B cell (primary cell): ENCODE results near the gene SYNGR3. TPM values are rescaled to one million over a fixed set of nuclear protein-coding genes. Genes with fewer than 3 reads are reported as not detected.

Source experiments
- ATAC-seq: fragments of 200-7000 bp; cut with Tn5 transposase; one replicate; pipeline ENCODE4 v1.10.0; 2021; ENCODE audit warnings: low read depth, mild to moderate bottlenecking, moderate number of reproducible peaks, moderate library complexity
- CTCF ChIA-PET: fragments of 350-600 bp; sonication (Branson Sonifier 250); formaldehyde crosslinking; loops from one replicate; lab custom pipeline; 2021; ENCODE audit warnings: antibody characterized with exemption, inconsistent platforms; lab: Charles Lee
- POLR2A ChIA-PET: fragments of 350-600 bp; sonication (Branson Sonifier 250); formaldehyde crosslinking; loops from one replicate; lab custom pipeline; 2021; ENCODE audit warnings: antibody characterized with exemption; lab: Charles Lee
- DNase-seq: peaks from one replicate; pipeline ENCODE4 v3.0.0; 2013
- H2AFZ ChIP-seq: 2 replicates; pipeline ENCODE4 v1.6.1; 2012; ENCODE audit warnings: mild to moderate bottlenecking, low read depth, low read length; ENCODE audit not compliant: insufficient read depth, poor library complexity, severe bottlenecking
- H3K27ac ChIP-seq, 2 donors: 1 replicate in 1 of 2; 2 replicates in 1 of 2; pipeline ENCODE4 v1.5.1; 2012 to 2013; ENCODE audit warnings: low read length in 2 of 2, mild to moderate bottlenecking in 2 of 2, moderate library complexity in 1 of 2
- H3K27me3 ChIP-seq, 4 experiments: fragments of 200-600 bp in 1 of 4; sonication (generic) in 1 of 4; replicated peaks in 1 of 4; 1 replicate in 2 of 4; 2 replicates in 2 of 4; pipeline versions ENCODE4 v1.6.1 to v1.7.0; 2013 to 2016; ENCODE audit warnings: low read length in 3 of 4, mild to moderate bottlenecking in 2 of 4, mixed read lengths in 1 of 4, moderate library complexity in 1 of 4; ENCODE audit not compliant: insufficient read depth in 4 of 4, control insufficient read depth in 3 of 4; ENCODE audit errors: control extremely low read depth in 1 of 4
- H3K36me3 ChIP-seq, 2 experiments: replicated peaks in 1 of 2; 1 replicate in 1 of 2; 2 replicates in 1 of 2; pipeline versions ENCODE4 v1.6.1 to v1.7.1; 2013; ENCODE audit warnings: low read length in 1 of 2; ENCODE audit not compliant: insufficient read depth in 2 of 2, control insufficient read depth in 1 of 2; ENCODE audit errors: control extremely low read depth in 1 of 2, extremely low read depth in 1 of 2
- H3K4me1 ChIP-seq, 2 donors: fragments of 200-600 bp in 1 of 2; sonication (generic) in 1 of 2; 1 replicate in 1 of 2; 2 replicates in 1 of 2; pipeline versions ENCODE4 v1.5.1 to v1.6.1; 2013 to 2017; ENCODE audit warnings: low read length in 2 of 2; ENCODE audit not compliant: control insufficient read depth in 2 of 2, insufficient read depth in 2 of 2
- H3K4me2 ChIP-seq: replicated peaks from 2 replicates; pipeline ENCODE3; 2012; ENCODE audit warnings: mild to moderate bottlenecking, low read depth, low read length; ENCODE audit not compliant: poor library complexity, severe bottlenecking
- H3K4me3 ChIP-seq, 5 experiments: fragments of 200-600 bp in 1 of 5; sonication (generic) in 1 of 5; 1 replicate in 3 of 5; 2 replicates in 2 of 5; pipeline versions ENCODE4 v1.5.1 to v1.7.0; 2011 to 2016; ENCODE audit warnings: low read length in 4 of 5, mild to moderate bottlenecking in 4 of 5, low read depth in 2 of 5, control low read depth in 1 of 5, moderate library complexity in 1 of 5; ENCODE audit not compliant: insufficient read depth in 1 of 5; ENCODE audit errors: control extremely low read depth in 1 of 5, extremely low read depth in 1 of 5
- H3K79me2 ChIP-seq: fragments of 200-600 bp; sonication (generic); one replicate; pipeline ENCODE4 v1.6.0; 2016; ENCODE audit warnings: low read length; ENCODE audit not compliant: control insufficient read depth, insufficient read depth
- H3K9ac ChIP-seq: fragments of 200-600 bp; sonication (generic); 2 replicates; pipeline ENCODE4 v1.6.1; 2017; ENCODE audit warnings: mild to moderate bottlenecking, low read length, moderate library complexity
- H3K9me3 ChIP-seq, 3 donors: one replicate each; pipeline versions ENCODE4 v1.6.1 to v1.7.1; 2013; ENCODE audit warnings: low read length in 2 of 3; ENCODE audit not compliant: control insufficient read depth in 2 of 3, insufficient read depth in 1 of 3; ENCODE audit errors: control extremely low read depth in 1 of 3
- H4K20me1 ChIP-seq: 2 replicates; pipeline ENCODE4 v1.6.0; 2012; ENCODE audit warnings: mild to moderate bottlenecking, low read length; ENCODE audit not compliant: insufficient read depth, control insufficient read depth, poor library complexity, severe bottlenecking
- H3K27ac Mint-ChIP-seq: one replicate; pipeline ENCODE4 v1.8.0; 2021; ENCODE audit warnings: mixed read lengths
- H3K27me3 Mint-ChIP-seq: one replicate; pipeline ENCODE4 v1.8.0; 2021; ENCODE audit warnings: mixed read lengths
- H3K4me1 Mint-ChIP-seq: one replicate; pipeline ENCODE4 v1.8.0; 2021; ENCODE audit warnings: mixed read lengths
- H3K4me3 Mint-ChIP-seq: one replicate; pipeline ENCODE4 v1.8.0; 2021; ENCODE audit warnings: mixed read lengths
- H3K9me3 Mint-ChIP-seq: one replicate; pipeline ENCODE4 v1.8.0; 2022; ENCODE audit warnings: mixed read lengths; ENCODE audit not compliant: insufficient read depth
- CTCF ChIP-seq: fragments of 200-600 bp; IDR thresholded peaks from one replicate; pipeline ENCODE4 v1.8.0; 2022; ENCODE audit warnings: antibody characterized with exemption, mild to moderate bottlenecking
- EZH2 ChIP-seq: IDR thresholded peaks from 2 replicates; pipeline ENCODE4 v1.6.1; 2012; ENCODE audit warnings: borderline replicate concordance, low read depth, mild to moderate bottlenecking, moderate library complexity, low read length; ENCODE audit not compliant: insufficient read depth, poor library complexity, severe bottlenecking
- WGBS: methylation state at CpG from one replicate; pipeline ENCODE4 v1.1.5; 2013; ENCODE audit warnings: missing lambda C conversion rate; ENCODE audit not compliant: insufficient coverage; 5-methylcytosine and 5-hydroxymethylcytosine counted together
- intact Hi-C: fragments of 100-400 bp; cut with micrococcal nuclease; formaldehyde crosslinking; loops from one replicate; pipeline ENCODE4 v1.10.0; 2022
- polyA plus RNA-seq: library from polyadenylated mRNA; depleted of rRNA; stranded (reverse); fragments of >200 nt; gene quantifications from 2 replicates; pipeline ENCODE4 v1.2.3, GENCODE V29; 2012
- total RNA-seq, 2 donors: library from RNA; stranded (reverse); fragments of 120-200 nt in 1 of 2; gene quantifications; 1 replicate in 1 of 2; 2 replicates in 1 of 2; pipeline versions ENCODE4 v1.2.3 to v1.2.4, GENCODE V29; 2013 to 2022

The SYNGR3 gene
- total and polyA plus RNA-seq, 2 donors (not counting 1 experiment from before 2014, with no cell fraction given), result 19.5 to 19.8 TPM

GRCh38 chr16:1968146-1968953 is 21.4 kb upstream of the SYNGR3 start:
- H3K27ac Mint-ChIP-seq, result no peak overlapping the region
- TF ChIP-seq CTCF (no peak), EZH2 (no peak)
- POLR2A ChIA-PET, result interaction anchor here (1.3 kb wide), 1 partner anchor 23 kb away, joined by 4 read pairs; no protein-coding TSS in a partner anchor

More at GRCh38 chr16:1968146-1968953, 21.4 kb upstream of the SYNGR3 start:
- H3K36me3 ChIP-seq, result peaks cover 0 to 4% of the 10 kb centered on the region in 2 experiments
- WGBS, result 97% methylated on average over 38 of the region's 41 CpGs
- no peaks in the 10 kb centered on the region for H3K9me3 Mint-ChIP-seq
- no peak overlapping the region for H3K4me2 ChIP-seq
- H3K9me3 ChIP-seq, result no peaks in the 10 kb centered on the region
- H3K4me1 ChIP-seq, result peaks cover 23 to 38% of the 10 kb centered on the region in 2 donors
- no peak overlapping the region for H3K9ac ChIP-seq
- no peaks in the 10 kb centered on the region for H3K27me3 ChIP-seq
- H3K4me3 Mint-ChIP-seq, result no peak overlapping the region
- no peak overlapping the region for H3K4me3 ChIP-seq
- ATAC-seq, result no peak
- H2AFZ ChIP-seq, result no peak overlapping the region
- peaks cover 39% of the 10 kb centered on the region for H3K79me2 ChIP-seq
- CTCF ChIA-PET, result interaction anchor here (1.1 kb wide), 1 partner anchor 172 kb away, joined by 4 read pairs; no protein-coding TSS in a partner anchor
- intact Hi-C loops, result no loop called here
- DNase-seq, result no peak
- peaks cover 37% of the 10 kb centered on the region for H3K4me1 Mint-ChIP-seq
- no peaks in the 10 kb centered on the region for H3K27me3 Mint-ChIP-seq
- no peak overlapping the region for H3K27ac ChIP-seq
- H4K20me1 ChIP-seq, result peaks cover 22% of the 10 kb centered on the region
